C4-2B (cell line): ENCODE measurements around the gene SCLT1.

Experiments used
- ZFX ChIP-seq: fragments of 450-650 bp; IDR thresholded peaks from 2 replicates; pipeline ENCODE4 v1.6.1; 2017
- TF ChIP-seq, protein P1 (sequence below): fragments of 450-650 bp; conservative IDR thresholded peaks from 2 replicates; pipeline ENCODE4 v1.5.1; 2017; ENCODE audit warnings: mild to moderate bottlenecking

GRCh38 chr4:128869776-128870509 is 223.4 kb downstream of the SCLT1 start:
- TF ChIP-seq, protein P1, sequence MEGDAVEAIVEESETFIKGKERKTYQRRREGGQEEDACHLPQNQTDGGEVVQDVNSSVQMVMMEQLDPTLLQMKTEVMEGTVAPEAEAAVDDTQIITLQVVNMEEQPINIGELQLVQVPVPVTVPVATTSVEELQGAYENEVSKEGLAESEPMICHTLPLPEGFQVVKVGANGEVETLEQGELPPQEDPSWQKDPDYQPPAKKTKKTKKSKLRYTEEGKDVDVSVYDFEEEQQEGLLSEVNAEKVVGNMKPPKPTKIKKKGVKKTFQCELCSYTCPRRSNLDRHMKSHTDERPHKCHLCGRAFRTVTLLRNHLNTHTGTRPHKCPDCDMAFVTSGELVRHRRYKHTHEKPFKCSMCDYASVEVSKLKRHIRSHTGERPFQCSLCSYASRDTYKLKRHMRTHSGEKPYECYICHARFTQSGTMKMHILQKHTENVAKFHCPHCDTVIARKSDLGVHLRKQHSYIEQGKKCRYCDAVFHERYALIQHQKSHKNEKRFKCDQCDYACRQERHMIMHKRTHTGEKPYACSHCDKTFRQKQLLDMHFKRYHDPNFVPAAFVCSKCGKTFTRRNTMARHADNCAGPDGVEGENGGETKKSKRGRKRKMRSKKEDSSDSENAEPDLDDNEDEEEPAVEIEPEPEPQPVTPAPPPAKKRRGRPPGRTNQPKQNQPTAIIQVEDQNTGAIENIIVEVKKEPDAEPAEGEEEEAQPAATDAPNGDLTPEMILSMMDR: no peak
- no peak for TF ChIP-seq ZFX
